ENCODE results near the gene KRTAP9-7. TPM values are rescaled to one million over a fixed set of nuclear protein-coding genes. Genes with fewer than 3 reads are reported as not detected.
A peak's percentile ranks its signal among the peaks of the same experiment; 100 is the strongest.

Gene KRTAP9-7
- total and polyA plus RNA-seq, 2 of the 4 experiments (the other 2 are of a cell fraction) = not detected

DNA sequence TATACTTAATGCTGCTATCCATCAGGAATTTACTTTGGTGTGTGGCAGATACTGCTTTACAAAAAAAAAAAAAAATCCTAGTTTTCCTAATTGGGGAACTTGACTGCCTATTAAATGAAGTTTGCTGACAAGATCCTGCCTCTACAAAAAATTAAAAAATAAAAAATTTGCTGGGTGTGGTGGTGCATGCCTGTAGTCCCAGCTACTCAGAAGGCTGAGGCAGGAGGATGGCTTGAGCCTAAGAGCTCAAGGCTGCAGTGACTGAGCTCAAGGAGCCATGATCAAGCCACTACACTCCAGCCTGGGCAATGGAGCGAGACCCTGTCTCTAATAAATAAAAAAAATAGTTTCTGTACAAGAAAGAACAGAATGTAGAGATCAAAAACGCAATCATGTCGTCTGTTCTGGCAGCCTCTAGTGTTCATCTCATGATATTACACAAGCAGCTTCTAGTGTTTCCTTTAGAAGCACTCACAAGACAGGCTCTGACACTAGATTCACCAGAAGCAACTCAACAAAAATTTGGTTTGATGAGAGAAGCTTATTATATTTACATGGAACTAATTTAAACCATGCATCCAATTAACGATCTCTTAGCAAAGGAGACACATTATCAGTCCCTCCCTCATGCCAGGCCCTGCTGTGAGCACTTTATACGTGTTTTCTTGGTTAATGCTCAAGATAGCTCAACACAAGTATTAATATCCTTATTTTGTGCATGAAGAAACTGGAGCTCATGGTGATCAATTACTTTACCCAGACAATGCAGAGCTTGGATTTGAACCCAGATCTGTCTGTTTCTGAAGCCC lies 46.8 kb downstream of the KRTAP9-7 start:
- Histone ChIP-seq H3K36me3 (ENCODE audit: control insufficient read depth, insufficient read depth, low read length) (no peaks in the 10 kb centered on the region), H4K8ac (ENCODE audit: low read depth in 2 of 2, low read length in 2 of 2) (peak overlapping the region in 1 of 2 experiments; percentile 85; a peak in 2 of 4 replicates), H3K4ac (ENCODE audit: low read depth, low read length) (peak overlapping the region; percentile 70), H3K9me1 (ENCODE audit: insufficient read depth, low read length) (no peaks in the 10 kb centered on the region; the same call in 1 of the 2 replicates), H3K27ac (ENCODE audit: insufficient read depth, low read length) (peak overlapping the region; percentile 51; the same call in 1 of the 2 replicates), H4K20me1 (ENCODE audit: insufficient read depth, low read length) (no peaks in the 10 kb centered on the region), H4K91ac (ENCODE audit: insufficient read depth, low read depth, low read length) (peak overlapping the region; percentile 85), H2BK5ac (ENCODE audit: low read depth, low read length, poor library complexity, severe bottlenecking) (peak overlapping the region; percentile 51), H2BK20ac (ENCODE audit: low read depth, low read length) (peak overlapping the region; percentile 91), H3K4me3 (ENCODE audit: insufficient read depth, low read depth, low read length) (no peak overlapping the region), H3K79me1 (ENCODE audit: low read depth in 1 of 2, low read length in 2 of 2) (no peaks in the 10 kb centered on the region), H2AK9ac (replicated peaks; ENCODE audit: low read depth, low read length, poor library complexity) (no peak overlapping the region), H2AFZ (replicated peaks; ENCODE audit: low read length, poor library complexity) (peak overlapping the region; percentile 79), H3K14ac (replicated peaks; ENCODE audit: low read depth, low read length) (peak overlapping the region; percentile 51), H3K4me2 (ENCODE audit: low read depth, low read length) (no peak overlapping the region), H3K9ac (ENCODE audit: low read depth, low read length) (no peak overlapping the region; the same call in 1 of the 2 replicates), H2AK5ac (ENCODE audit: low read depth, low read length) (peak overlapping the region; percentile 58), H3K18ac (ENCODE audit: low read depth, low read length) (peak overlapping the region; percentile 85; the same call in 1 of the 2 replicates), H3K9me3 (ENCODE audit: control insufficient read depth, insufficient read depth, low read length) (peaks cover 4% of the 10 kb centered on the region; the same call in 1 of the 2 replicates), H3K4me1 (ENCODE audit: control insufficient read depth, insufficient read depth, low read length) (peaks cover 2% of the 10 kb centered on the region), H4K5ac (ENCODE audit: low read depth, low read length) (peak overlapping the region; percentile 69; the same call in 1 of the 2 replicates), H3K27me3 (ENCODE audit: control insufficient read depth, insufficient read depth, low read length) (no peaks in the 10 kb centered on the region), H3K23ac (ENCODE audit: low read depth, low read length) (no peak overlapping the region), H2BK120ac (ENCODE audit: low read depth, low read length) (peak overlapping the region; percentile 73), H2BK15ac (ENCODE audit: low read depth, low read length) (peak overlapping the region; percentile 59; the same call in 2 of the 3 replicates), H3K56ac (ENCODE audit: extremely low read depth, insufficient read depth, low read length) (no peak overlapping the region)
- ChIA-PET POLR2A (ENCODE audit: unreplicated experiment) (interaction anchor here (0.6 kb wide), 1 partner anchor 1417 kb away, joined by 3 read pairs; no protein-coding TSS in a partner anchor), CTCF (interaction anchor here (0.5 to 1.9 kb wide), 17 partner anchors 14 to 1384 kb away, joined by 3 to 10 read pairs (median 3); partner anchors contain the start of gene KRTAP2-3)
- dilution Hi-C loops (cut with HindIII; ENCODE audit: low sequenced_read_pairs, unreplicated experiment) (no loop called here), intact Hi-C loops (cut with micrococcal nuclease) (loop anchor here (1.0 to 5.0 kb wide), 5 partner anchors 260 to 465 kb away; partner anchors contain the start of gene KRTAP2-3), in situ Hi-C loops (cut with MboI; ENCODE audit: low sequenced_read_pairs) (loop anchor here (5.0 kb wide), 1 partner anchor 415 kb away; no protein-coding TSS in a partner anchor)
- DNase-seq = peak; percentile 79
- no CpG with 5 or more reads among the region's 5 CpGs for WGBS, 2 experiments (ENCODE audit: extremely low coverage in 2 of 2, insufficient read length in 1 of 2)
- peak; percentile 97 for ATAC-seq (ENCODE audit: low read depth)
- TF ChIP-seq CTCF (conservative IDR thresholded peaks at IDR 0.05; ENCODE audit: low read depth, low read length) = peak; percentile 80
- TF ChIP-seq RAD21 (IDR thresholded peaks at IDR 0.05; ENCODE audit: low read length) = peak; percentile 81
- TF ChIP-seq CHD1 (IDR thresholded peaks at IDR 0.05; ENCODE audit: low read depth, low read length) = no peak
- peak; percentile 83 for TF ChIP-seq SMC3 (IDR thresholded peaks at IDR 0.05; ENCODE audit: low read depth, low read length)
- peak; percentile 42 for TF ChIP-seq CEBPB (IDR thresholded peaks at IDR 0.05; ENCODE audit: low read depth, low read length)
- BruUV-seq (replicated peaks) = no TSS peak
